Breast epithelium (tissue), 4 donors: ENCODE results near the gene GDAP1L1. TPM values are rescaled to one million over a fixed set of nuclear protein-coding genes. Genes with fewer than 3 reads are reported as not detected.

ENCODE experiments used
- DNase-seq, 2 donors: peaks; one replicate each; pipeline ENCODE4 v3.0.0-alpha.2; 2019; ENCODE audit warnings: low spot score in 2 of 2
- H3K27ac ChIP-seq, 2 donors: fragments of 200-600 bp; sonication (generic) in 1 of 2; one replicate each; pipeline ENCODE4 v1.5.1; 2016 to 2019; ENCODE audit warnings: mild to moderate bottlenecking in 1 of 2
- H3K27me3 ChIP-seq, 2 donors: fragments of 200-600 bp; sonication (generic) in 1 of 2; one replicate each; pipeline versions ENCODE4 v1.5.1 to v1.6.0; 2017 to 2019; ENCODE audit warnings: control low read depth in 1 of 2, mild to moderate bottlenecking in 1 of 2
- H3K36me3 ChIP-seq: fragments of 200-600 bp; one replicate; pipeline ENCODE4 v1.5.1; 2019
- H3K4me1 ChIP-seq, 2 donors: fragments of 200-600 bp; sonication (generic); one replicate each; pipeline ENCODE4 v1.5.1; 2016 to 2019; ENCODE audit warnings: control low read depth in 1 of 2
- H3K4me3 ChIP-seq, 3 donors: fragments of 200-600 bp; sonication (generic); 1 replicate in 2 of 3; 2 replicates in 1 of 3; pipeline ENCODE4 v1.5.1; 2016 to 2019; ENCODE audit warnings: mild to moderate bottlenecking in 3 of 3, moderate library complexity in 2 of 3
- H3K9me3 ChIP-seq, 2 donors: fragments of 200-600 bp; sonication (generic) in 1 of 2; one replicate each; pipeline ENCODE4 v1.5.1; 2016 to 2019; ENCODE audit warnings: control low read depth in 1 of 2
- CTCF ChIP-seq, 3 donors: fragments of 450-650 bp; IDR thresholded peaks; one replicate each; pipeline ENCODE4 v1.5.1; 2016 to 2017; ENCODE audit warnings: antibody characterized with exemption in 3 of 3, mild to moderate bottlenecking in 3 of 3, moderate library complexity in 3 of 3
- POLR2A ChIP-seq: fragments of 450-650 bp; IDR thresholded peaks from one replicate; pipeline ENCODE4 v1.6.1; 2016; ENCODE audit warnings: antibody characterized with exemption, mild to moderate bottlenecking, moderate library complexity
- POLR2AphosphoS5 ChIP-seq, 3 donors: sonication (generic); formaldehyde crosslinking; IDR thresholded peaks; one replicate each; pipeline ENCODE4 v1.6.1; 2017; ENCODE audit warnings: antibody characterized with exemption in 3 of 3
- intact Hi-C: fragments of 100-400 bp; cut with DNase I; formaldehyde crosslinking; loops from one replicate; pipeline ENCODE4 v1.15.1; 2023; ENCODE audit warnings: low total_unique reads
- total RNA-seq, 3 donors: library from RNA; depleted of rRNA; stranded (reverse); fragments of >200 nt; gene quantifications; one replicate each; pipeline ENCODE4 v1.1.0, GENCODE V29; 2016

The GDAP1L1 gene
- total RNA-seq, 3 donors from 2014 or later: not detected

GRCh38 chr20:44211177-44212039 lies 35.7 kb upstream of the GDAP1L1 start:
- no peaks in the 10 kb centered on the region for H3K27me3 ChIP-seq
- H3K36me3 ChIP-seq: no peaks in the 10 kb centered on the region
- no peaks in the 10 kb centered on the region for H3K9me3 ChIP-seq
- peak overlapping the region; percentile 98 to 99 for H3K27ac ChIP-seq
- TF ChIP-seq POLR2AphosphoS5 (IDR thresholded peaks at IDR 0.05): peak in 1 of 3 donors; percentile 31
- TF ChIP-seq CTCF (IDR thresholded peaks at IDR 0.05): no peak
- TF ChIP-seq POLR2A: no peak
- peak overlapping the region; percentile 84 to 98 (median 98) for H3K4me3 ChIP-seq
- peaks cover 5% of the 10 kb centered on the region in 2 donors for H3K4me1 ChIP-seq
- intact Hi-C loops: loop anchor here (5.0 kb wide), 1 partner anchor 676 kb away; the partner anchor contains the start of gene YWHAB
- DNase-seq: no peak

GRCh38 chr20:44212792-44213191 lies 34.3 kb upstream of the GDAP1L1 start:
- H3K4me3 ChIP-seq: no peak overlapping the region
- DNase-seq: no peak
- H3K36me3 ChIP-seq: no peaks in the 10 kb centered on the region
- TF ChIP-seq POLR2A (no peak), POLR2AphosphoS5 (IDR thresholded peaks at IDR 0.05) (no peak), CTCF (IDR thresholded peaks at IDR 0.05) (no peak)
- H3K27ac ChIP-seq: no peak overlapping the region
- intact Hi-C loops: loop anchor here (5.0 kb wide), 1 partner anchor 675 kb away; the partner anchor contains the start of gene YWHAB
- H3K4me1 ChIP-seq: peaks cover 5% of the 10 kb centered on the region in 2 donors
- no peaks in the 10 kb centered on the region for H3K27me3 ChIP-seq
- no peaks in the 10 kb centered on the region for H3K9me3 ChIP-seq

GRCh38 chr20:44215125-44215524 lies 32.0 kb upstream of the GDAP1L1 start:
- intact Hi-C loops: loop anchor here (5.0 kb wide), 1 partner anchor 97 kb away; the partner anchor contains the start of gene FITM2
- H3K36me3 ChIP-seq: no peaks in the 10 kb centered on the region
- peak; percentile 32 to 72 (median 72) for TF ChIP-seq CTCF (IDR thresholded peaks at IDR 0.05)
- TF ChIP-seq POLR2A: no peak
- no peak for TF ChIP-seq POLR2AphosphoS5 (IDR thresholded peaks at IDR 0.05)
- DNase-seq: peak; percentile 51 to 69
- H3K4me3 ChIP-seq: no peak overlapping the region
- no peaks in the 10 kb centered on the region for H3K9me3 ChIP-seq
- H3K27ac ChIP-seq: no peak overlapping the region
- peaks cover 5% of the 10 kb centered on the region in 2 donors for H3K4me1 ChIP-seq
- H3K27me3 ChIP-seq: no peaks in the 10 kb centered on the region

GRCh38 chr20:44217342-44218092 lies 29.6 kb upstream of the GDAP1L1 start:
- Histone ChIP-seq H3K4me3 (no peak overlapping the region), H3K9me3 (no peaks in the 10 kb centered on the region), H3K36me3 (no peaks in the 10 kb centered on the region), H3K27me3 (no peaks in the 10 kb centered on the region), H3K4me1 (no peaks in the 10 kb centered on the region), H3K27ac (no peak overlapping the region)
- intact Hi-C loops: loop anchor here (5.0 kb wide), 1 partner anchor 95 kb away; the partner anchor contains the start of gene FITM2
- TF ChIP-seq POLR2AphosphoS5 (IDR thresholded peaks at IDR 0.05): no peak
- peak; percentile 35 to 79 (median 74) for TF ChIP-seq CTCF (IDR thresholded peaks at IDR 0.05)
- no peak for TF ChIP-seq POLR2A
- DNase-seq: peak; percentile 51 to 58
